A549 (cell line): Measurements from ENCODE around the gene TRAPPC14. TPM values are rescaled to one million over a fixed set of nuclear protein-coding genes. Genes with fewer than 3 reads are reported as not detected.

ENCODE experiments used
- ATAC-seq, 2 experiments: fragments of 200-7000 bp in 1 of 2; fragments of >200 bp in 1 of 2; cut with Nextera tagmentation in 1 of 2; cut with Tn5 transposase in 1 of 2; 3 replicates each; pipeline versions ENCODE4 v1.8.0 to v1.9.1; 2018 to 2020; ENCODE audit warnings: mild to moderate bottlenecking in 1 of 2, moderate library complexity in 1 of 2
- CTCF ChIA-PET: fragments of 300-600 bp; sonication (Branson Sonifier 250); formaldehyde crosslinking; extraction: SDS; loops from one replicate; lab custom pipeline; 2021; ENCODE audit warnings: antibody characterized with exemption, inconsistent platforms; lab: Yijun Ruan, JAX
- POLR2A ChIA-PET: fragments of 350-600 bp; formaldehyde crosslinking; extraction: SDS; loops from one replicate; lab custom pipeline; 2021; ENCODE audit warnings: antibody characterized with exemption, inconsistent platforms; lab: Yijun Ruan, JAX
- DNase-seq, 2 experiments: peaks; one replicate each; pipeline versions ENCODE4 v3.0.0 to v3.0.0-alpha.2; 2011 to 2016; ENCODE audit warnings: low read depth in 1 of 2, low spot score in 1 of 2
- FAIRE-seq: peaks from 2 replicates; lab custom pipeline; 2011; peaks lifted over from hg19 to GRCh38; lab: Jason Lieb, UNC
- H3K27ac ChIP-seq, 2 experiments: fragments of >200 bp; sonication (Bioruptor Twin); formaldehyde crosslinking; 3 replicates each; pipeline ENCODE4 v1.5.1; 2016 to 2017
- H3K4me1 ChIP-seq: fragments of >200 bp; sonication (Bioruptor Twin); formaldehyde crosslinking; 3 replicates; pipeline ENCODE4 v1.6.1; 2016
- H3K4me2 ChIP-seq: fragments of >200 bp; sonication (Bioruptor Twin); formaldehyde crosslinking; 3 replicates; pipeline ENCODE4 v1.6.1; 2016
- H3K4me3 ChIP-seq: fragments of >200 bp; sonication (Bioruptor Twin); formaldehyde crosslinking; 3 replicates; pipeline ENCODE4 v1.5.1; 2016
- H3K9me3 ChIP-seq: fragments of >200 bp; sonication (Bioruptor Twin); formaldehyde crosslinking; 3 replicates; pipeline ENCODE4 v1.6.1; 2016
- CBX8 ChIP-seq: fragments of 200-600 bp; sonication (generic); IDR thresholded peaks from 2 replicates; pipeline ENCODE4 v1.6.1; 2016
- CEBPB ChIP-seq, 2 experiments: fragments of >200 bp in 1 of 2; sonication (Bioruptor Twin) in 1 of 2; formaldehyde crosslinking in 1 of 2; IDR thresholded peaks; 2 replicates each; pipeline ENCODE4 v1.6.1; 2012 to 2016
- EHF ChIP-seq: fragments of 250-450 bp; sonication (Bioruptor Pico); IDR thresholded peaks from 2 replicates; pipeline ENCODE4 v1.5.0; 2020; ENCODE audit warnings: mild to moderate bottlenecking
- ESRRA ChIP-seq: fragments of 150-350 bp; IDR thresholded peaks from 2 replicates; pipeline ENCODE4 v1.6.1; 2014; ENCODE audit warnings: mild to moderate bottlenecking, low read length, borderline replicate concordance
- FOSB ChIP-seq: fragments of 250-450 bp; sonication (Bioruptor Pico); IDR thresholded peaks from 2 replicates; pipeline ENCODE4 v1.5.0; 2020; ENCODE audit warnings: mild to moderate bottlenecking, moderate library complexity
- FOSL2 ChIP-seq, 2 experiments: fragments of 450-650 bp in 1 of 2; fragments of >200 bp in 1 of 2; sonication (Bioruptor Twin) in 1 of 2; formaldehyde crosslinking; IDR thresholded peaks; 2 replicates each; pipeline versions ENCODE4 v1.5.0 to v1.6.1; 2016 to 2020; ENCODE audit warnings: mild to moderate bottlenecking in 1 of 2, moderate library complexity in 1 of 2
- FOXS1 ChIP-seq: fragments of 250-450 bp; sonication (Bioruptor Pico); IDR thresholded peaks from 2 replicates; pipeline ENCODE4 v1.5.0; 2020; ENCODE audit warnings: mild to moderate bottlenecking, moderate library complexity
- HEYL ChIP-seq: fragments of 250-450 bp; sonication (Bioruptor Pico); IDR thresholded peaks from 2 replicates; pipeline ENCODE4 v1.8.0; 2021; ENCODE audit warnings: mild to moderate bottlenecking, moderate library complexity
- HOXA7 ChIP-seq: fragments of 250-450 bp; sonication (Bioruptor Pico); IDR thresholded peaks from 2 replicates; pipeline ENCODE4 v1.5.0; 2020; ENCODE audit warnings: mild to moderate bottlenecking, moderate library complexity
- HOXB5 ChIP-seq: fragments of 250-450 bp; sonication (Bioruptor Pico); IDR thresholded peaks from 2 replicates; pipeline ENCODE4 v1.5.0; 2020; ENCODE audit warnings: mild to moderate bottlenecking, moderate library complexity
- JUN ChIP-seq, 2 experiments: fragments of >200 bp; sonication (Bioruptor Twin); formaldehyde crosslinking; IDR thresholded peaks; 2 replicates in 1 of 2; 3 replicates in 1 of 2; pipeline ENCODE4 v1.6.1; 2016 to 2017
- KDM5A ChIP-seq: fragments of 200-600 bp; sonication (generic); IDR thresholded peaks from 2 replicates; pipeline ENCODE4 v1.6.1; 2016; ENCODE audit warnings: antibody characterized with exemption, mild to moderate bottlenecking
- POLR2A ChIP-seq: IDR thresholded peaks from 2 replicates; pipeline ENCODE4 v1.6.1; 2012; ENCODE audit warnings: mild to moderate bottlenecking, low read length
- RAD21 ChIP-seq, 2 experiments: fragments of >200 bp in 1 of 2; sonication (Bioruptor Twin) in 1 of 2; formaldehyde crosslinking in 1 of 2; IDR thresholded peaks in 1 of 2; conservative IDR thresholded peaks in 1 of 2; 2 replicates in 1 of 2; 3 replicates in 1 of 2; pipeline ENCODE4 v1.6.1; 2012 to 2018; ENCODE audit warnings: inconsistent platforms in 1 of 2
- RARB ChIP-seq: fragments of 250-450 bp; sonication (Bioruptor Pico); IDR thresholded peaks from 2 replicates; pipeline ENCODE4 v1.8.0; 2021; ENCODE audit warnings: mild to moderate bottlenecking, moderate library complexity
- RFX5 ChIP-seq: fragments of 450-650 bp; IDR thresholded peaks from 2 replicates; pipeline ENCODE4 v1.7.1; 2014; ENCODE audit warnings: antibody characterized with exemption, mild to moderate bottlenecking, moderate library complexity
- SMC3 ChIP-seq: fragments of >200 bp; sonication (Bioruptor Twin); formaldehyde crosslinking; IDR thresholded peaks from 3 replicates; pipeline ENCODE4 v1.6.1; 2018; ENCODE audit warnings: inconsistent platforms
- TP53 ChIP-seq: fragments of 250-450 bp; sonication (Bioruptor Pico); IDR thresholded peaks from 2 replicates; pipeline ENCODE4 v1.5.0; 2021; ENCODE audit warnings: mild to moderate bottlenecking, moderate library complexity
- ZC3H11A ChIP-seq: fragments of 450-650 bp; IDR thresholded peaks from 2 replicates; pipeline ENCODE4 v1.6.1; 2014; ENCODE audit warnings: antibody characterized with exemption, mild to moderate bottlenecking
- WGBS: methylation state at CpG from one replicate; pipeline ENCODE4 v1.1.6; 2017; ENCODE audit errors: missing lambda C conversion rate; 5-methylcytosine and 5-hydroxymethylcytosine counted together
- polyA plus RNA-seq, 4 experiments: library from polyadenylated mRNA; depleted of rRNA in 3 of 4; stranded (reverse); fragments of >200 nt; fragmentation: RNase III in 1 of 4; extraction: RNeasy Plus Mini Kit Qiagen cat#74134 plus additional on column Dnase treatment in 1 of 4; gene quantifications; 2 replicates in 3 of 4; 3 replicates in 1 of 4; pipeline ENCODE4 v1.2.3, GENCODE V29; 2011 to 2017
- TF ChIP-seq, protein P1 (sequence below): fragments of 250-450 bp; sonication (Bioruptor Pico); IDR thresholded peaks from 2 replicates; pipeline ENCODE4 v1.5.0; 2020; ENCODE audit warnings: low read depth, mild to moderate bottlenecking, moderate library complexity
- TF ChIP-seq, protein P2 (sequence below): IDR thresholded peaks from 2 replicates; pipeline ENCODE4 v1.6.1; 2012
- TF ChIP-seq, protein P3 (sequence below): IDR thresholded peaks from 2 replicates; pipeline ENCODE4 v1.6.1; 2012; ENCODE audit warnings: low read depth, borderline replicate concordance
- TF ChIP-seq, protein P4 (sequence below): fragments of >200 bp; sonication (Bioruptor Twin); formaldehyde crosslinking; IDR thresholded peaks from 2 replicates; pipeline ENCODE4 v1.6.1; 2016
- TF ChIP-seq, protein P5 (sequence below): fragments of >200 bp; sonication (Bioruptor Twin); formaldehyde crosslinking; IDR thresholded peaks from 3 replicates; pipeline ENCODE4 v1.5.1; 2016

Gene TRAPPC14
- polyA plus RNA-seq, 2 of the 4 experiments (the other 2 are of a cell fraction): 3.4 to 14.1 TPM

DNA sequence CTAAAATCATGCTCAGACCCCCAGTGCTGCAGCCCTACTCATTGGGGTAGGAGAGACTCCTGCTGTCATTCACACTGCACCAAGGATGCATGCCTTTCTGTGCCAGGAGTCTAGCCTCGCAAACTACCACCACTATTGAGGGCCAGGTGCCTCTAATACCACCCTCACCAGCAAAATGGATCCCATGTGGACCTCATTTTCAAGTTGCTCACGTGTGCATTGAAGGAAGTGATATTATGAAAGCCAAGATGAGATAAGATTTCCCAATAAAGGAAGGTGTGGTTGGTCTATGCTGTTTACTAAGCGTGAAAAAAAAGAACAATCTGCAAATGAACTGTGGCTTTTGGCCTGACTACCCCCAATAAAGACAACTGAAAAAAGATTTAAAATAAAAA is 17.0 kb downstream of the TRAPPC14 start:
- no peak overlapping the region for H3K4me2 ChIP-seq
- H3K4me3 ChIP-seq: no peak overlapping the region
- POLR2A ChIA-PET: no interaction called here
- ATAC-seq (no peak), DNase-seq (no peak), FAIRE-seq (no peak)
- H3K9me3 ChIP-seq: no peaks in the 10 kb centered on the region
- WGBS: 68% methylated on average over 3 of the region's 3 CpGs
- CTCF ChIA-PET: interaction anchor here (0.7 to 23.1 kb wide), 2 partner anchors 7 to 10 kb away, joined by 3 to 245 read pairs; no protein-coding TSS in a partner anchor
- TF ChIP-seq HOXA7 (CRISPR knock-in tag) (no peak), HOXB5 (CRISPR knock-in tag) (no peak), JUN (IDR thresholded peaks at IDR 0.05) (no peak), ESRRA (no peak), FOSL2 (IDR thresholded peaks at IDR 0.05) (no peak), FOSL2 (CRISPR knock-in tag; IDR thresholded peaks at IDR 0.05) (no peak), CEBPB (IDR thresholded peaks at IDR 0.05) (no peak), FOXS1 (CRISPR knock-in tag) (no peak), RFX5 (no peak), TP53 (CRISPR knock-in tag) (no peak), ZC3H11A (no peak), FOSB (CRISPR knock-in tag) (no peak)
- TF ChIP-seq, protein P1, sequence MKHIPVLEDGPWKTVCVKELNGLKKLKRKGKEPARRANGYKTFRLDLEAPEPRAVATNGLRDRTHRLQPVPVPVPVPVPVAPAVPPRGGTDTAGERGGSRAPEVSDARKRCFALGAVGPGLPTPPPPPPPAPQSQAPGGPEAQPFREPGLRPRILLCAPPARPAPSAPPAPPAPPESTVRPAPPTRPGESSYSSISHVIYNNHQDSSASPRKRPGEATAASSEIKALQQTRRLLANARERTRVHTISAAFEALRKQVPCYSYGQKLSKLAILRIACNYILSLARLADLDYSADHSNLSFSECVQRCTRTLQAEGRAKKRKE (CRISPR knock-in tag): no peak
- no peaks in the 10 kb centered on the region for H3K4me1 ChIP-seq
- no peak overlapping the region for H3K27ac ChIP-seq

DNA sequence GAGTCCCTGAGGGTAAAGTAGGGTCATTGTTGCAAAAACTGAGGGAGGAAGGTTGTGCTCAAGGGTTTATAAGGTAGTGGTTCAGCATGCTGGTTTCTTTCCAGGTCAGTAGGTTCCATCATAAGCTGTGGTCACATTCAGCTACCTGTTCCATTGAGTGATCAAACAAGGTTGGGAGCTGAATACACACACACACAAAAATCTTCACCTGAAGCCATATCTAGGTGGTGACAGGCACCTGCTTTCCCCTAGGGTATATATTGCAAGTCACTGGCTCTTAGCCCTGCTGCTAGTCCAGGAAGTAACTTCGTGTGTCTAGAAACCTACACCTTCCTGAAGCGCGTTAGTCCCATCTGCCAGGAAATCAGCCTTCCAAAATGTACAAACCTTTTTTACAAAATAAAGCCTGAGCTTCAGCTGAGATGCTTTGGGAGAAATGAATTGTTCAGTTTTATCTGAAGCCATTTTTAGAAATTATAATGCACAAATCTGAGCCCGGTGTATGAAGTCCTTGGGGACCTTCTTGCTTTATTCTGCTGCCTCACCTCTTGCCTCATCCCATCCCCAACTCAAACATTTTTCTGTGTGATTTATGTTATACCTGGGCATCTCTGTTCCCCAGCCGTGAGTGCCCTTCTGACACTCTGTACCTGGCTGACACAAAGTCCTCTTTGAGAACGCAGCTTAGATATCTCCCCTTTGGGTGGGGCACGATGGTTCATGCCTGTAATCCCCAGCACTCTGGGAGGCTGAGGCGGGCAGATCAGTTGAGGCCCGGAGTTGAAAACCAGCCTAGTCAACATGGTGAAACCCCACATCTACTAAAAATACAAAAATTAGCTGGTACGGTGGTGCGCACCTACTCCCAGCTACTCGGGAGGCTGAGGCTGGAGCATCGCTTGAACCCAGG is 20.4 kb downstream of the TRAPPC14 start:
- Histone ChIP-seq H3K4me3 (no peak overlapping the region), H3K4me1 (no peaks in the 10 kb centered on the region), H3K4me2 (no peak overlapping the region), H3K9me3 (no peaks in the 10 kb centered on the region), H3K27ac (no peak overlapping the region)
- ChIA-PET CTCF (interaction anchor here (0.6 to 13.2 kb wide), 7 partner anchors 13 to 714 kb away, joined by 3 to 245 read pairs (median 4); partner anchors contain the start of genes LAMTOR4, SLC12A9 and TRAPPC14), POLR2A (interaction anchor here (1.3 kb wide), 1 partner anchor 11 kb away, joined by 3 read pairs; the partner anchor contains the start of gene LAMTOR4)
- DNase-seq (no peak), FAIRE-seq (no peak)
- TF ChIP-seq HEYL (CRISPR knock-in tag): no peak
- no peak for TF ChIP-seq CBX8
- TF ChIP-seq, protein P2, sequence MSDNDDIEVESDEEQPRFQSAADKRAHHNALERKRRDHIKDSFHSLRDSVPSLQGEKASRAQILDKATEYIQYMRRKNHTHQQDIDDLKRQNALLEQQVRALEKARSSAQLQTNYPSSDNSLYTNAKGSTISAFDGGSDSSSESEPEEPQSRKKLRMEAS: no peak
- no peak for TF ChIP-seq FOXS1 (CRISPR knock-in tag)
- TF ChIP-seq, protein P3, sequence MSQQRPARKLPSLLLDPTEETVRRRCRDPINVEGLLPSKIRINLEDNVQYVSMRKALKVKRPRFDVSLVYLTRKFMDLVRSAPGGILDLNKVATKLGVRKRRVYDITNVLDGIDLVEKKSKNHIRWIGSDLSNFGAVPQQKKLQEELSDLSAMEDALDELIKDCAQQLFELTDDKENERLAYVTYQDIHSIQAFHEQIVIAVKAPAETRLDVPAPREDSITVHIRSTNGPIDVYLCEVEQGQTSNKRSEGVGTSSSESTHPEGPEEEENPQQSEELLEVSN: no peak
- no peak for TF ChIP-seq HOXA7 (CRISPR knock-in tag)
- no peak for TF ChIP-seq KDM5A
- TF ChIP-seq, all 56 proteins: peak for 0
- no peak for ATAC-seq
- 78% methylated on average over 13 of the region's 13 CpGs for WGBS

DNA sequence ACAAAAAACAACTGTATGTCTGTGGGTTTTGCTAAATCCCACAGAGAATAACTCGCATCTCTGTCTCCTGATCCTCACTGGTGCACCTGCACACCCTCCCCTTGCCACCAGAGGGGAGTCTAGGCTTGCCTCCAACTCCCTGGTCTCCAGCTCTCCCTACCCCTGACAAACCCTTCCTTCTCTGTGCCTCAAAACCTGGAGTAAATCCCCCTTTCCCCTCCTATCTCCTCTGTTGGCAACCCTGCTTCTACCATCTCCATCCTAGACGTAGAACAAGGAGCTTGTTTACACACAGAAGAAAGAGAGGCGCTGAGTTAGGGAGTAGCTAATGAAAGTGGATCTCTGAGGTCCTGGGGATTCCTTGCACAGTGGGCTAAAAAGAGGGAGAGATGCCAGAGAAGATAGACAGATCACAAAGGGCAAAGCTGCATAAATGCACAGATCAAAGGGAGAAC is 25.8 kb downstream of the TRAPPC14 start:
- FAIRE-seq: no peak
- 14% methylated on average over 3 of the region's 3 CpGs for WGBS
- POLR2A ChIA-PET: interaction anchor here (0.8 to 2.1 kb wide), 2 partner anchors 16 to 37 kb away, joined by 3 to 16 read pairs; partner anchors contain the start of gene LAMTOR4

More for the DNA sequence above, 25.8 kb downstream of the TRAPPC14 start:
- DNase-seq (peak; percentile 74 to 86), ATAC-seq (peak; percentile 92)
- Histone ChIP-seq H3K27ac (no peak overlapping the region), H3K4me1 (peaks cover 13% of the 10 kb centered on the region; the same call in 1 of the 3 replicates), H3K9me3 (no peaks in the 10 kb centered on the region), H3K4me3 (no peak overlapping the region), H3K4me2 (peak overlapping the region; percentile 28; the same call in 2 of the 3 replicates)
- CTCF ChIA-PET: interaction anchor here (0.7 to 13.2 kb wide), 40 partner anchors 11 to 318 kb away, joined by 3 to 245 read pairs (median 6); partner anchors contain the start of genes AP4M1, CNPY4, GPC2 and LAMTOR4
- TF ChIP-seq RAD21 (conservative IDR thresholded peaks at IDR 0.05 in 1 of 2, IDR thresholded peaks at IDR 0.05 in 1 of 2) (peak; percentile 90 to 96), ZC3H11A (no peak), EHF (no peak), RARB (CRISPR knock-in tag) (no peak), FOSB (CRISPR knock-in tag) (no peak), SMC3 (peak; percentile 82), POLR2A (no peak)
- TF ChIP-seq, protein P4, sequence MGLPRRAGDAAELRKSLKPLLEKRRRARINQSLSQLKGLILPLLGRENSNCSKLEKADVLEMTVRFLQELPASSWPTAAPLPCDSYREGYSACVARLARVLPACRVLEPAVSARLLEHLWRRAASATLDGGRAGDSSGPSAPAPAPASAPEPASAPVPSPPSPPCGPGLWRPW: no peak
- TF ChIP-seq, protein P5, sequence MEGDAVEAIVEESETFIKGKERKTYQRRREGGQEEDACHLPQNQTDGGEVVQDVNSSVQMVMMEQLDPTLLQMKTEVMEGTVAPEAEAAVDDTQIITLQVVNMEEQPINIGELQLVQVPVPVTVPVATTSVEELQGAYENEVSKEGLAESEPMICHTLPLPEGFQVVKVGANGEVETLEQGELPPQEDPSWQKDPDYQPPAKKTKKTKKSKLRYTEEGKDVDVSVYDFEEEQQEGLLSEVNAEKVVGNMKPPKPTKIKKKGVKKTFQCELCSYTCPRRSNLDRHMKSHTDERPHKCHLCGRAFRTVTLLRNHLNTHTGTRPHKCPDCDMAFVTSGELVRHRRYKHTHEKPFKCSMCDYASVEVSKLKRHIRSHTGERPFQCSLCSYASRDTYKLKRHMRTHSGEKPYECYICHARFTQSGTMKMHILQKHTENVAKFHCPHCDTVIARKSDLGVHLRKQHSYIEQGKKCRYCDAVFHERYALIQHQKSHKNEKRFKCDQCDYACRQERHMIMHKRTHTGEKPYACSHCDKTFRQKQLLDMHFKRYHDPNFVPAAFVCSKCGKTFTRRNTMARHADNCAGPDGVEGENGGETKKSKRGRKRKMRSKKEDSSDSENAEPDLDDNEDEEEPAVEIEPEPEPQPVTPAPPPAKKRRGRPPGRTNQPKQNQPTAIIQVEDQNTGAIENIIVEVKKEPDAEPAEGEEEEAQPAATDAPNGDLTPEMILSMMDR: peak; percentile 87
